Right hindlimb (tissue), 1 donor: ENCODE results near the gene SIN3A.
"Not testable (repeated sequence)": the region's sequence is repeated elsewhere in the genome, so short reads cannot be mapped to it uniquely, and the experiment has no call there.

Experiments
- DNase-seq: peaks from one replicate; pipeline ENCODE4 v3.0.0-alpha.2; 2018

The SIN3A gene

DNA sequence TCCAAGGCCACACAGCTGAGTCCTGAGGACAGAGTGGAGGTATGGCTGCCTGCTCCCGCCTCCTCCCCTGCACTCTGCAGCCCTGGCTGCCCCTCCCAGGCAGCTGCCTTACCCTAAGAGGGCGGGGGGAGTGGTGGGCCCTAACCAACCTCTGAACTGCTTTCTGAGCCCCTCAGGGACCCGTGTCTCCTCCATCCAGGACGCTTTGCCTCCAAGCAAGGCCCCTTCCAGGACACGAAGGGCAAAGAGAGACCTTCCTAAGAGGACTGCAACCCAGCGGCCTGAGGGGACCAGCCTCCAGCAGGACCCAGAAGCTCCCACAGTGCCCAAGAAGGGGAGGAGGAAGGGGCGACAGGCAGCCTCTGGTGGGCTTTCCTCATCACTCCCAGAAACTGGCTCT is 97.0 kb downstream of the SIN3A start:
- no peak for DNase-seq

DNA sequence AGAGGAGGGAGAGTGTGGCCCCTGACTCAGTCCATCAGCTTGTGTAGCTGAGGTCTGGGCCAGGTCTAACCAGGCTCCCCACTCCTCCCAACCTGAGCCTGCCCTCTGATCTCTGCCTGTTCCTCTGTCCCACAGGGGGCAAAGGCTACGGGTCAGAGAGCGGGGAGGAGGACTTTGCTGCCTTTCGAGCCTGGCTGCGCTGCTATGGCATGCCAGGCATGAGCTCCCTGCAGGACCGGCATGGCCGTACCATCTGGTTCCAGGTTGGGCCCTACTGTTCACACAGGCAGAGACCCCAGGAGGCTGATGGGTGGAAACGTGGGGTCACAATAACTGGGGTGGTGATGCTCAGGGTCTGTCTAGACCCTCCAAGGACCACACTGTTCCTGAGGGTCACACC is 97.9 kb downstream of the SIN3A start:
- no peak for DNase-seq

DNA sequence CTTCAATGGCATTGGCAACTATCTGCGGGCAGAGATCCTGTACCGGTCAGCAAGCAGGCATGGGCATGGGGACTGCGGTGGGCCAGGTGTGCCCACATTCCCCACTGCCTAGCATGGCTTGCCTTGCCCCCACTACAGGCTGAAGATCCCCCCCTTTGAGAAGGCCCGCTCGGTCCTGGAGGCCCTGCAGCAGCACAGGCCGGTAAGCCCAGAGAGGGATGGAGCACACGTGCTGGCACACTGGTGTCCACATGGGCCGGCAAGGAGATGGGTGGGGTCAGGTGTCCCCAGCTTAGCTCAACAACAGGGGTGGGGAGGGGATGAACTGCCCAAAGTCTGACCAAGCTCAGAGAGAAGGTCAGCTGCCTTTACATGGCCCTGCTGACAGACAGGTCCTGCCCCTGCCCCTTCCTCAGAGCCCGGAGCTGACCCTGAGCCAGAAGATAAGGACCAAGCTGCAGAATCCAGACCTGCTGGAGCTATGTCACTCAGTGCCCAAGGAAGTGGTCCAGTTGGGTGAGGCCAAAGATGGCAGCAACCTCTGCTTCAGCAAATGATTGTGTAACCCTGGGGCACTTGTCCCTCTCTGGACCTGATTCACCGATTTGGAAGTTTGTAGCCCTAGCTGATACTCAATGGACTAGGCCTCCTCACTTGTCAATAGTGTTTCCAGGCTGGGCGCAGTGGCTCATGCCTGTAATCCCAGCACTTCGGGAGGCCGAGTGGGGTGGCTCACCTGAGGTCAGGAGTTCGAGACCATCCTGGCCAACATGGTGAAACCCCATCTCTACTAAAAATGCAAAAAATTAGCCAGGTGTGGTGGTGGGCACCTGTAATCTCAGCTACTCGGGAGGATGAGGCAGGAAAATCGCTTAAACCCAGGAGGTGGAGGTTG is 99.1 kb downstream of the SIN3A start:
- DNase-seq, result no peak

DNA sequence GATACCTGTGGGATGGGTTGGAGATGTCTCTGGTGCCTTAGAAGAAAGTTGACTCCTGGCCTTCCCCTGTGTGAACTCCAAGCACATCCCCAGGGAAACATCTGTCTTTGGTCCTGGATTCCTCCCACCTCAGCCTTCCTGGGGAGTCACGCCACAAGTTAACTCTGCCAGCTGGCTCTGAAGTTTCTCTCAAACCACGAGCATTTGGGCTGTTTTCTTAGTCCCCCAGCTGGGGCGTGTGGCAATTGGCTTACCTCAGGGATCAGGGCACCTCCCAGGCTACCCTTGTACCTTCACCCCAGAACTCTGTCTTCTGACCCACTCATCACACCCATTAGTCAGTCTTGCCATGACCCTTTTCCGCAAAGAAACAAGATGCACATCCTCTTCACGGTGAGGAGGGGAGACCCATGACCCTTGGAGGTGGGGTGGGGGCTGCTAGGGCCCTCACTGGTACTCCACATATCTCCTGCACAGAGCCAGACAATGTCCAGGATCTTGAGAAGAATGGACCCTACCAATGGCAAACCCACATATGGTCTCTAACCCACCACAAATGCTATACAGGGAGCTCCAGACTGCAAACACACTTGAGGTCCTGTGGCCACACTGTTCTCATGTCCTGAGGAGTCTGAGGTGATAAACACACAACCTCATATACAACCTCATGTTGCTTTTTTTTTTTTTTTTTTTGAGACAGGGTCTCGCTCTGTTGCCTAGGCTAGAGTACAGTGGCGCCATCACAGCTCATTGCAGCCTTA is 100.7 kb downstream of the SIN3A start:
- DNase-seq, result no peak

DNA sequence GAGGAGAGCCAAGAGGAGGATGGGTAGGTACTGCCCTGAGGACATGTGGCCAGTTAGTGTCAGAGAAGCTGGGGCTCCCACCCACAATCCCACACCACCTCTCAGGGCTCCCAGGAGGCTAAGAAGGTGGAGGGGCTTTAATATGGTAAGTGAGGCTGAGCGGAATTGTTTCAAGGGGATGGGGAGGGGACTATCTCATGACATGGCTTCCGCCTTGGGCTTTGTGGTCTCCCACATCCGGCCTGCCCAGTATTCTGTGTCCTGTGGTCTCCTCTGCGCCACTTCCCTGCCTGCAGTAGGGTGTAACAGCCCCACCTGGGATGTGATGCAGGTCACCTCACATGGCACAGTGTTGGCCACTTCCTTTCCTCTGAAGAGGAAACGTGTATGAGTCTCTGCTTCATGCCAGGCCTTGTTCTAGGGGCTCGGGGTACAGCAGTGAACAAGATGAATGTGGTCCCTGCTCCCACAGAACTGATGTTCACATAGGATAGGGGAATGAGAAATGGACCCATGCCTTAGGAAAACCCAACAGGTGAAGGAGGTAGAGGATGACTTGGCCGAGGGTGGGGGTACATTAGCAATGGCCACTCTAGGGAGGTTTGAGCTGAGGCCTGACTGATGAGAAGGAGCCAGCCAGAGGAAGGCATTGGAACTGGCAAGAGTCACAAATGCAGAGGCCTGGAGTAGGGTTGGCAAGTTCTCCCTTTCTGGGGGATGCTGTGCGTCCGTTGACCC is 101.5 kb downstream of the SIN3A start:
- DNase-seq, result no peak

DNA sequence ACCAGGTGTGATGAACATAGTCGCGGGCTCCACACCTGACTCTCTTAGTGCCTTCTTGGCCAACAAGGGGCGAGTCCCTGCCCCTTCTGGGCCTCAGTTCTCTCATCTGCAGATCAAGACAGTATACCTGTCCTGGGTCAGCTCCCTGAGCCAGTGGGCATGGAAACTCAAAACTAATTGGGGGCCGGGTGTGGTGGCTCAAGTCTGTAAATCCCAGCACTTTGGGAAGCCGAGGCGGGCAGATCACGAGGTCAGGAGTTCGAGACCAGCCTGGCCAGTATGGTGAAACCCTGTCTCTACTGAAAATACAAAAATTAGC is 102.2 kb downstream of the SIN3A start:
- DNase-seq, result not testable (repeated sequence)

DNA sequence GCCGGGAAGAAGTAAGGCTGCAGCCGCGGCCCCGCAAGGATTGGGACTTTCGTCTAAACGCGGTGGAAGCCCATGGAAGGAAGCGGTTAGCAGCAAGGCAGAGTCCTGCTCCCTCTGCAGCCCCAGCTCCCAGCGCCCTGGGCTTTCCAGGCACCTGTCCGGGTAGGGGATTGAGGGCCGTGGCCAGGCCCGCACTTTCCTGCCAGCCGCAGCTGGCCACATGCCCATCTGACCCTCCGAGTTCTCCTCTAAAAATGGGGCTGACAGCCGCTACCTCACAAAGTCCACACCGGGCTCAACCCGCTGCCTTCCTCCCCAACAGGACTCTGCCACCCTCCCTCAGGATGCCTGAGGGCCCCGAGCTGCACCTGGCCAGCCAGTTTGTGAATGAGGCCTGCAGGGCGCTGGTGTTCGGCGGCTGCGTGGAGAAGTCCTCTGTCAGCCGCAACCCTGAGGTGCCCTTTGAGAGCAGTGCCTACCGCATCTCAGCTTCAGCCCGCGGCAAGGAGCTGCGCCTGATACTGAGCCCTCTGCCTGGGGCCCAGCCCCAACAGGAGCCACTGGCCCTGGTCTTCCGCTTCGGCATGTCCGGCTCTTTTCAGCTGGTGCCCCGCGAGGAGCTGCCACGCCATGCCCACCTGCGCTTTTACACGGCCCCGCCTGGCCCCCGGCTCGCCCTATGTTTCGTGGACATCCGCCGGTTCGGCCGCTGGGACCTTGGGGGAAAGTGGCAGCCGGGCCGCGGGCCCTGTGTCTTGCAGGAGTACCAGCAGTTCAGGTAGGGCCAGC is 102.7 kb downstream of the SIN3A start:
- no peak for DNase-seq

DNA sequence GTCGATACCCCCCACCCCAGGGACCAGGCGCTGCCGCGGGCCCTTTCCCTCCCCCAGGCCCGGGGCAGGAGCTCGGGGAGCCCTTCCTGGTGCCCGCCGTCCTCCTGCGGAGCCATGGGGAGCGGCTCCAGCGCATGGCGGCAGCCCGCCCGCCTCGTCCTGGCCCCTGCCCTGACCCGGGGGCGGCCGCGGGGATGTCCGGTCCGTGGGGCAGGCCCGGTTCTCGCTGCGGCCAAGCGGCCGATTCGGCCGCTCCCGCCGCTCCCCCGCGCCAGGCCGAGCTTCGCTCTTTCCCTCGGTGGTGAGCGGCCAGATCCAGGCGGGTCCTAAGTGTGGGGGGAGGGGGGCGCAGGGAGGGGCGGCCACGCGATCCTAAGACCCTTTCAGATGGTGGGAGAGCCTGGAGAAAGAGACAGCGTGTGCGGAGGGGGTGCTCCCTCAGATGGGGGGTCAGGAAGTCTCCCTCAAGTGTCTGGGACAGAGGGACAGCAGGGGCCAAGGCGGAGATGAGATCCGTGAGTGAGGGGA is 103.4 kb downstream of the SIN3A start:
- DNase-seq, result peak; percentile 48

DNA sequence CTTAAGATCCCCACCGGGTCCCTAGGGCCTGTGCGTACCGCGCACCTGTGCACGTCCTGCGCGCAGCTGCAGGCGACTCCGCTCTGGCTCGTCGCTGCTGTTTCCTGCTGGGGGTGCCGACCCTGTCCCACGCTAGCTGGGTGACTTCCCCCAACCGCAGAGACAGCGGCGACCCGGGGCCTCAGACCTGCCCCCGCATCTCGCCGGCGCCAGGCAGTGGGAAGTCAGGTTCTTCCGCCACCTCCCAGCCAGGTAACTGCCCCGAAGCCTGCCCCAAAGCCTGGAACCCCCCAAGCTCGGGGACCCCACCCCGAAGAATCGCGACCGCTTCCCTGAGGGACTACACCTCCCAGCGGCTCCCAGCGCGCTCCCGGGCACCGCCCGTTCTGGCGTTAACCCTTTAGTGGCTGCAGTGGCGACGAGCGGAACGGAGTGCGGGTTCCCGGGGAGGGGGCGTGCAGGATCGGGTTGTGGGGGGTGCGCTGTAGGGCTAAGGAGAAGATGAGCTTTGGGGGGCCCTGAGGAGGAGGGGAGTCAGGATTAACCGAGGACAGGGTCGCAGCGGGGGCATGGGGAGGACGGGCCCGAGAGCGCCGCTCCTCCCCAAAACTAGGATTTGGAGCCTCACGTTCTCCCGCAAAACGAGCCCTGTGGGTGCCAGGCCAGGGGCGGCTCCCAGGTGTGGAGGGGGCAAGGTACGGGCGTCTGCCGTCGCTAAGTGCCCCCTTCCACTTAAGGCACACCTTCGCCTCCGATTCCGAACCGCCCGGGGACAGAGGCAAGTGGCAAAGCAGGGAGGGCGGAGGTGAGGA is 104.1 kb downstream of the SIN3A start:
- peak; percentile 50 for DNase-seq

DNA sequence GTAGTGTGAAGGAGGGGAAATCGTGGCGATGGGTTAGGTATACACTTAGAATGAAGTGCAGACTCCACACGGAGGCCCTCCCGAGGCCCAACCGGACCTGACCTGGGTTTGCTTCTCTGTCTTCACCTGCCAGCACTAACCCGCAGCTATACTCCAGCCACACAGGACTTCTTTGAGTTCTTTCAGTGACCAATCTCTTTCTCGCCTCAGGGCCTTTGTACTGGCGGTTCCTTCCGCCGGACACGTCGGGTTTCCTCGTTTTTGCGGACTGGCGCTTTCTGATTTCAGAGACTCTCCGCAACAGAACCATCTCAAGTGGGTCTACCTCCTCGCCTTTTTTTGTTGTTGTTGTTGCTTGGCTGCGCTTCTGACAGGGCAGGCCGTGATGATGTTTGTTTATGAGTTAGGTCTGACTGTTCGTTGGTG is 104.7 kb downstream of the SIN3A start, which contains the start of gene NEIL1:
NEIL1 (plus strand) TSS at position 244 of the 426 bp plus-strand sequence. CDS start 1,867 bp downstream, outside the sequence.
- no peak for DNase-seq

DNA sequence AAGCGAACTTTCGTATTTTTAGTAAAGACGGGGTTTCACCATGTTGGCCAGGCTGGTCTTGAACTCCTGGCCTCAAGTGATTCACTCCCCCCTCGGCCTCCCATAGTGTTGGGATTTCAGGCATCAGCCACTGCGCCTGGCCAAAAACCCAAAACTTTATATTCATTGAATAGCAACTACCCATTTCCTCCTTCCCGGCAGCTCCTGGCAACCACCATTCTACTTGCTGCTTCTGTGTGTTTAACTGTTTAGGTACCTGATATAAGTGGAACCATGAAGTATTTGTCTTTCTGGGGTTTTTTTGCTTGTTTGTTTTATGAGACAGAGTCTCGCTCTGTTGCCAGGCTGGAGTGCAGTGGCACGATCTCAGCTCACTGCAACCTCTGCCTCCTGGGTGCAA is 107.5 kb downstream of the SIN3A start:
- DNase-seq, result not testable (repeated sequence)

DNA sequence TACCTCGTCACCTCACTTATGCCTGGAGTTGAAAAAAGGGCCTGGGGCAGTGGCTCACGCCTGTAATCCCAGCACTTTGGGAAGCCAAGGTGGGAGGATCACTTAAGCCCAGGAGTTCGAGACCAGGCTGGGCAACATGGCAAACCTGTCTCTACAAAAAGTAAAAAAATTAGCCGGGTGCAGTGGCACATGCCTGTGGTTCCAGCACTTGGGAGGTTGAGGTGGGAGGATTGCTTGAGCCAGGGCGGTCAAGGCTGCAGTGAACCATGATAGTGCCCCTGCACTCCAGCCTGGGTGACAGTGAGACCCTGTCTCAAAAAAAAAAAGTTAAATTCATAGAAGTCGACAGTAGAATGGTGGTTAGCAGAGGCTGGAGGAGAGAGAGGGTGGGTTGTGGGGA is 109.3 kb downstream of the SIN3A start:
- no peak for DNase-seq

DNA sequence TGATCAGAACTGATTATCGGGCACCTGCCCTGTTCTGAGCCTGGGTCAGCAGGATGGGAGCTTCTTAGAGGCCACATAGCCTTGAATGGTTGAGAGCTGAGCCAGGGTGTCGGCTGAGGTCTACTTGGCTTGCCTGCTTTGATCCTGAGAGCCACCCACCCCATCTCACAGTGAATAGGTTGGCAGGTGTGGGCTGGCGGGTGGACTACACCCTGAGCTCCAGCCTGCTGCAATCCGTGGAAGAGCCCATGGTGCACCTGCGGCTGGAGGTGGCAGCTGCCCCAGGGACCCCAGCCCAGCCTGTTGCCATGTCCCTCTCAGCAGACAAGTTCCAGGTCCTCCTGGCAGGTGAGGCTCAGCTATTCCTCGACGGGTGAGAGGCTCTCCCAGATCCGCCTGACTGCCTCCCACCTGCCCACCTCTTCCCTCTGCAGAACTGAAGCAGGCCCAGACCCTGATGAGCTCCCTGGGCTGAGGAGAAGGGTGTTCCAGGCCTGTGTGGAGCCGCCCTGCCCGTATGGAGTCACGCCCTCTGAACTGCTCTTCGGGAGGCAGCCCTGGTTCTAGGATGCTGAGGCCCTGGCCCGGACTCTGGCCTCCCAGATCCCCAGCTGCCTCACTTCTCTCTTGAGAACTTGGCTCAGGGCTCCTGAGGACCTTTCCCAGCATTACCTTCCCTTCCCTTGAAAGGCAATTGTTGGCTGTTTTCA is 111.8 kb downstream of the SIN3A start:
- no peak for DNase-seq

DNA sequence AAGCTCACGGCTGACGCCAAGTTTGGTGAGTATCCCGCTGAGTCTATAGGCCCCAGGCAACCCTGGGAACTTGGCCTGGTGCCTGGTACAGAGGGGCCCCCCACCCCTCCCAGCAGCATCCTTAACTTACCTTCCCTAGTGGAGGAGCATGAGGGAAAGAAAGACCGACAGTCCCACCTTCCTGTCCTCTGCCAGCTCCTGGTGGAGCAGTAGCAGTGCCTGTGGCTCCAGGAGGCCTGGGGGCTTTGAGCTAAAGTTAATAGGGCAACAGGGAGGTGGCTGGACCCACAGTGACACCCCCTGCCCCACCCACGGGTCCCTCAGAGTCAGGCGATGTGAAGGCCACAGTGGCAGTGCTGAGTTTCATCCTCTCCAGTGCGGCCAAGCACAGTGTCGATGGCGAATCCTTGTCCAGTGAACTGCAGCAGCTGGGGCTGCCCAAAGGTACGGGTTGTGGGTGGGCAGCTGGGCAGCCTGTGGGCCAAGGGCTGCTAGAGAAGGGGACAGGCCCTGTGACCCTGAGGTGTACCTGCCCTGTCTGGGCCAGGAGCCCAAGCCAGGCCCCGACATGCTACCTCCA is 112.7 kb downstream of the SIN3A start:
- no peak for DNase-seq

DNA sequence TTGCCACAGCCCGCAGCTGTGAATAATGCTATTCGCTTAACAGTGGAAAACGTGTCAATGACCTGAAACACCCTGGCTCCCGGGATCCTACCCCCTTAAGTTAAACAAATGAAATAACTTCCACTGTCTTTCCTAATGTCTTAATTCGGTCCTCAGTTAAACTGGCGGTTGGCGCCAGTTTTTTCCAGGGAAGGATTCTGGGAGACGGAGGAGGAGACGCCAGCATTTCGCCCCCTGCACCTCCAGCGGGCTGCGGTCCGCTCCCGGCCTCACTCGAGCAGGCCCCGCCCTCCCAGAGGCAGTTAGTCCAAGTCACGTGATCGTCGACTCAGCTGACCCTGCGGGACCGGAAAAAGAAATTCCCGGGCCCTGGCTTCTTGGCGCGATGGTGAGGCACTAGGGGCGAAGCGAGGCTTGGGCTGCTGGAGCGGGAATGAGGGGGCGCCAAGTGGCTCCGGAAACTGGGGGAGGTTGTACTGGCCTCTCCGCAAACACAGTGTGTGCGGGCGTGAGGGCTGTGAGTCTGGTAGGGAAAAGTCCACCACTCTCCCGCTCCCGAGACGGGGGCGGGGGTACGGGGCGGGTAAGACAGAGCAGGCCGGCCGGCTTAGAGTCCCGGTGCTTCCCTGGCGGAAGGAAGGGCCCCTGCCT is 115.7 kb downstream of the SIN3A start, which contains the start of gene COMMD4:
COMMD4 (plus strand) TSS at position 359 of the 651 bp plus-strand sequence; CDS start at position 386, 27 bp downstream.
- peak; percentile 97 for DNase-seq

DNA sequence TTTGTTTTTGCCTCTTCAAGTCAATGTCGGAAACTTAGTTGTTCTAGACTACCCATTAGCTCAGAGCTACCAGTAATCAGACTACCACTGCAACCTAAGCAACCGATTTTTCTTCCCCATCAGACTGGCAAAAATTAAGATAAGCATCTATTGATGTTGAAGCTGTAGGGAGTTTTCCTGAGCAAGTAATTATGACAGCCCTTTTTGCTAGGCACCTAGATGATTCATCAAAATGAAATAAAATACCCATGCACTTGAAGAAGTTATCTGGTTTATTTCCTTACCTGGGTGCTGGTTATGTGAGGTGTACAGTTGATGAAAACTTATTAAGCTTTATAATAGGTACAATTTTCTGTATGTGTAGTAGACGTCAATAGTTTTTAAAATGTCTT is 116.2 kb downstream of the SIN3A start:
- no peak for DNase-seq

DNA sequence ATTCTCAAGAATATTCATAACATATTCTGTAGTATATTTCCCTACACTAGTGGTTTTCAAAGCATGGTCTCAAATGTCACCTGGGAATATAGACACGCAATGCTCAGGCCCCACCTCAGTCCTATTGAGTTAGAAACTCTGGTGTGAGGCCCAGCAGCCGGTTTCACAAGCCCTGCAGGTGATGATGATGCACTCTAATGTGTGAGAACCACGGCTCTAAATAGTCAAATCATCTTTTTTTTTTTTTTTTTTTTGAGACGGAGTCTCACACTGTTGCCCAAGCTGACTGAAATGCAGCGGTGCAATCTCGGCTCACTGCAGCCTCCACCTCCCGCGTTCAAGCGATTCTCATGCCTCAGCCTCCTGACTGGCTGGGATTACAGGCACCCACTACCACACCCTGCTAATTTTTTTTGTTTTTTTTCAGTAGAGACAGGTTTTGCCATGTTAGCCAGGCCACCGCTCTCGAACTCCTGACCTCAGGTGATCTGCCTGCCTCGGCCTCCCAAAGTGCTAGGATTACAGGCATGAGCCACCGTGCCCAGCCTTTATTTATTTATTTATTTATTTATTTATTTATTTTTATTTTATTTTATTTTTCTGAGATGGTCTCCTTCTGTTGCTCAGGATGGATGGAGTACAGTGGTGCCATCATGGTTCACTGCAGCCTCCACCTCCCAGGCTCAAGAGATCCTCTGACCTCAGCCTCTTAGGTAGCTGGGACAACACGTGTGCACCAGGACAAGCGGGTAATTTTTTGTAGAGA is 117.7 kb downstream of the SIN3A start:
- not testable (repeated sequence) for DNase-seq

DNA sequence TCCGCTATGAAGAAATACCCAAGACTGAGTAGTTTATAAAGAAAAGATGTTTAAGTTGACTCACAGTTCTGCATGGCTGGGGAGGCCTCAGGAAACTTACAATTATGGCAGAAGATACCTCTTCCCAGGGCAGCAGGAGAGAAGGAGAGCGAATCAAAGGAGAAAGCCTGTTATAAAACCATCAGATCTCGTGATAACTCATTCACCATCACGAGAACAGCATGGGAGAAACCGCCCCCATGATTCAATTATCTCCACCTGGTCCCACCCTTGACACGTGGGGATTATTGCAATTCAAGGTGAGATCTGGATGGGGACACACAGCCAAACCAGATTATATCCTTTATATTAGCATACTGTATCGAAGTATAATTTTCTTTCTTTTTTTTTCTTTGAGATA is 119.4 kb downstream of the SIN3A start:
- DNase-seq, result not testable (repeated sequence)

DNA sequence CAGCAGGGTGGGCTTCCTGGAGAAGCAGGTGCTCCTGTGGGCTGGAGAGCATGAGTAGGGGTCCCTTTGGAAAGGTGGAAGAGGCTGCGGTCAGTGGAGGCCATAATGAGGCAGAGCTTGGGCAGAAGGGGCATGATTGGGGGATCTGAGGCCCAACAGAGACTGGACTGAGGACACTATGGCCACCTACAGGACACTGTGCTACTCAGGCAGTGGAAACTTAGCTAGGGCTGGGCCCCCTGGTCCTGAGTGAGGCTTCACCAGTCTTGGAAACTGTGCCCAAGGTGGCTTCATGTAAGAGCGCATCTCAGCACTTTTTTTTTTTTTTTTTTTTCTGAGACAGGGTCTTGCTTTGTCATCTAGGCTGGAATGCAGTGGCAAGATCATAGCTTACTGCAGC is 121.9 kb downstream of the SIN3A start:
- DNase-seq, result no peak
